T-cell (primary cell): ENCODE results near the gene FBXO34. TPM values are rescaled to one million over a fixed set of nuclear protein-coding genes. Genes with fewer than 3 reads are reported as not detected.

ENCODE experiments used
- ATAC-seq, 4 experiments: fragments of 200-7000 bp in 3 of 4; fragments of 150-1000 bp in 1 of 4; cut with Tn5 transposase; replicated peaks in 1 of 4; 1 replicate in 3 of 4; 2 replicates in 1 of 4; pipeline ENCODE4 v1.10.0; 2021; ENCODE audit warnings: moderate library complexity in 3 of 4, mild to moderate bottlenecking in 2 of 4, moderate number of reproducible peaks in 1 of 4
- CTCF ChIA-PET, 2 donors: fragments of 300-600 bp; sonication (Branson Sonifier 250); formaldehyde crosslinking; loops; one replicate each; lab custom pipeline; 2022; ENCODE audit warnings: antibody characterized with exemption in 2 of 2; lab: Charles Lee
- POLR2A ChIA-PET, 2 donors: fragments of 300-600 bp; sonication (Branson Sonifier 250); formaldehyde crosslinking; loops; one replicate each; lab custom pipeline; 2022; ENCODE audit warnings: antibody characterized with exemption in 2 of 2; lab: Charles Lee
- DNase-seq, 35 experiments: peaks; one replicate each; pipeline versions ENCODE4 v3.0.0 to v3.0.0-alpha.2; 2013 to 2023
- H3K27ac ChIP-seq: one replicate; pipeline ENCODE4 v1.5.1; 2013; ENCODE audit warnings: low read length
- H3K27me3 ChIP-seq, 2 experiments: replicated peaks in 1 of 2; 1 replicate in 1 of 2; 2 replicates in 1 of 2; pipeline versions ENCODE4 v1.6.1 to v1.7.0; 2013; ENCODE audit warnings: low read length in 1 of 2, mixed read lengths in 1 of 2; ENCODE audit not compliant: control insufficient read depth in 2 of 2, insufficient read depth in 2 of 2; ENCODE audit errors: extremely low read depth in 1 of 2
- H3K36me3 ChIP-seq, 2 donors: 1 replicate in 1 of 2; 2 replicates in 1 of 2; pipeline versions ENCODE4 v1.6.1 to v1.7.0; 2013; ENCODE audit warnings: low read length in 1 of 2; ENCODE audit not compliant: control insufficient read depth in 2 of 2, insufficient read depth in 1 of 2; ENCODE audit errors: extremely low read depth in 1 of 2
- H3K4me1 ChIP-seq, 2 experiments: 1 replicate in 1 of 2; 2 replicates in 1 of 2; pipeline versions ENCODE4 v1.6.1 to v1.7.0; 2013; ENCODE audit warnings: low read length in 2 of 2, mixed read lengths in 1 of 2; ENCODE audit not compliant: insufficient read depth in 2 of 2, control insufficient read depth in 1 of 2; ENCODE audit errors: extremely low read depth in 1 of 2
- H3K4me3 ChIP-seq, 2 donors: 1 replicate in 1 of 2; 2 replicates in 1 of 2; pipeline versions ENCODE4 v1.5.1 to v1.7.0; 2013; ENCODE audit warnings: mild to moderate bottlenecking in 2 of 2, low read length in 1 of 2, moderate library complexity in 1 of 2; ENCODE audit not compliant: control insufficient read depth in 1 of 2; ENCODE audit errors: extremely low read depth in 1 of 2
- H3K9me3 ChIP-seq: 2 replicates; pipeline ENCODE4 v1.7.0; 2013
- H3K27ac Mint-ChIP-seq, 2 donors: one replicate each; pipeline ENCODE4 v1.8.0; 2020 to 2021; ENCODE audit warnings: mild to moderate bottlenecking in 2 of 2, mixed read lengths in 2 of 2
- H3K27me3 Mint-ChIP-seq, 2 donors: one replicate each; pipeline ENCODE4 v1.8.0; 2021 to 2022; ENCODE audit warnings: mixed read lengths in 2 of 2
- H3K36me3 Mint-ChIP-seq: one replicate; pipeline ENCODE4 v1.8.0; 2021; ENCODE audit warnings: mixed read lengths
- H3K4me1 Mint-ChIP-seq, 3 donors: one replicate each; pipeline ENCODE4 v1.8.0; 2020 to 2022; ENCODE audit warnings: mixed read lengths in 3 of 3, mild to moderate bottlenecking in 1 of 3
- H3K4me3 Mint-ChIP-seq, 3 donors: one replicate each; pipeline ENCODE4 v1.8.0; 2020 to 2022; ENCODE audit warnings: mild to moderate bottlenecking in 3 of 3, mixed read lengths in 3 of 3, moderate library complexity in 3 of 3
- H3K9me3 Mint-ChIP-seq, 3 donors: one replicate each; pipeline ENCODE4 v1.8.0; 2020 to 2022; ENCODE audit warnings: mixed read lengths in 3 of 3
- WGBS: methylation state at CpG from one replicate; pipeline ENCODE4 v1.1.5; 2013; ENCODE audit warnings: missing lambda C conversion rate; ENCODE audit not compliant: insufficient coverage; 5-methylcytosine and 5-hydroxymethylcytosine counted together
- total RNA-seq, 35 experiments: library from RNA in 6 of 35; stranded (reverse) in 6 of 35; fragments of 120-200 nt in 1 of 35; gene quantifications; one replicate each; pipeline versions ENCODE4 v1.2.1 to v1.2.4 and lab custom pipeline; 2013 to 2026

Gene FBXO34
- total RNA-seq, 5 donors from 2014 or later (not counting 1 experiment from before 2014, with no cell fraction given), result 22.1 to 36.9 (median 28.7) TPM

DNA sequence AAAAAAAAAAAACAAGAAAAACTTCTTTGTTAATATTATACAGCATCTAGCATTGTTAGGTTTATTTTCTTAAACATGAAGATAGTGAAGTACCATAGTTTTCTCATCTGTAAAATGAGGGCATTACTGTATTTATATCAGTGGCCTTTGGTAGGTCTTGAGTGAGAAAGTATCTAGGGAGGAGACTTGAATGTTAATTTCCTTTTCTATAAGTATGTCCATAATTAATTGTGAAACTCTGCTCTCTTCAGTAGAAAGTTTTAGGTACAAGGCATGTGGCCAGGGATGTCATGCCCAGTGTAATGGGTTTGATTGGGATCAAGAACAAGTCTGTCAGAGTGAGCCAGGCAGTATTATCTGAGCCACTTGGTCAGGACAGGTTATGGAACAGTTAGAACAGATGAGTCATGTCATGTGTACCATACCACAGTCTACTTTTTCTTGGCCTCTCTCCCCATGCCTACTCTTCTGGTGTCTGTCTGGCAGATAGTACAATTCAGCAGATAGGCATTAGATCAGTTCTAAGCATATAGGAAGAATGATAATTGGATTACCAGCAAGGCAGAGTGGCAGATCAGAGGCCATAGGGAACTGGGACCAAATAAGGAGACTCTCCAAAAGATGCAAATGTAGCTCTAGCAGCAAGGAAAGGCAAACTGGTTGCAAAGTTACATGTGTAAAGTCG, 30.4 kb downstream of the FBXO34 start:
- H3K36me3 Mint-ChIP-seq, result peaks cover 22% of the 10 kb centered on the region
- CTCF ChIA-PET, result interaction anchor here in 1 of 2 donors (0.7 kb wide), 1 partner anchor 52 kb away, joined by 3 read pairs; no protein-coding TSS in a partner anchor
- Histone ChIP-seq H3K36me3 (no peaks in the 10 kb centered on the region), H3K9me3 (no peaks in the 10 kb centered on the region), H3K27ac (no peak overlapping the region), H3K4me3 (no peak overlapping the region), H3K27me3 (no peaks in the 10 kb centered on the region), H3K4me1 (peaks cover 0 to 4% of the 10 kb centered on the region in 2 experiments)
- DNase-seq, result no peak
- H3K4me3 Mint-ChIP-seq, result no peak overlapping the region
- WGBS, result no CpG with 5 or more reads among the region's 1 CpG
- ATAC-seq, result peak in 2 of 4 experiments; percentile 37 to 46
- H3K27me3 Mint-ChIP-seq, result no peaks in the 10 kb centered on the region
- H3K27ac Mint-ChIP-seq, result no peak overlapping the region
- H3K4me1 Mint-ChIP-seq, result peaks cover 54 to 73% (median 63%) of the 10 kb centered on the region in 3 donors
- POLR2A ChIA-PET, result no interaction called here
- H3K9me3 Mint-ChIP-seq, result no peaks in the 10 kb centered on the region

DNA sequence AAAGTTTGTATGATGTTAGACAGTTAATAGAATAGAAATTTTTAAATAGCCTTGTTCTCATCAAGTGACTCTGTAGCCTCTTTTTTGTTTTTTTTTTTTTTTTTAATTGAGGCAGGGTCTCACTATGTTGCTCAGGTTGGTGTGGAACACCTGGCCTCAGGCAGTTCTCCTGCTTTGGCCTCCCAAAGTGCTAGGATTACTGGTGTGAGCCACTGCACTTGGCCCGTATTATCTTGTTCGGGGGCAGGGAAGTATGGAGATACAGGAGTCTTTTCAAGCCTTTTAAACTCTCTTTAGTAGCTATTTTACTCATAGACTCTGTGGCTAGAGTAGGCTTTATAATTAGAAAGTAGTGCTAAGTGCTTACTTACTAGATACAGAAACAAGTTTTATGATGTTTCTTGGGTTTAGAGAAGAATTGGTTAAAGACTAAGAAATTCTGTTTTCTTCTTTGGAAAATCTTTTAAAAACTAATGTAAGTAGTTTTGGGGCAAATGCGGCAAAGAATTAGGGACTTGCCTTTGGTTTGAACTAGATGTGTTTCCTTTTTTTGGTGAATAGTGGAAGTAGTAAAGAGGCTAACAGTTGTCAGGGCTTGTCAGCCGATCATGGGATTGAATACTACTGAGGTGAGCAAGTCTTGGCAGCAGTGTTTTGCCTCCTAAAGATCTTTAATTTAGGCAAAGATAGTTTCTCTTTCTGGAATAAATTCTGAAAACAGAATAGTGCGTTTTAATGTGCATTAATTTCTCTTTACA, 31.3 kb downstream of the FBXO34 start:
- H3K4me3 Mint-ChIP-seq, result no peak overlapping the region
- Histone ChIP-seq H3K27ac (no peak overlapping the region), H3K9me3 (no peaks in the 10 kb centered on the region), H3K4me3 (no peak overlapping the region), H3K27me3 (no peaks in the 10 kb centered on the region), H3K36me3 (no peaks in the 10 kb centered on the region), H3K4me1 (peaks cover 0 to 7% of the 10 kb centered on the region in 2 experiments)
- no peaks in the 10 kb centered on the region for H3K9me3 Mint-ChIP-seq
- peaks cover 53 to 74% (median 62%) of the 10 kb centered on the region in 3 donors for H3K4me1 Mint-ChIP-seq
- H3K36me3 Mint-ChIP-seq, result peaks cover 22% of the 10 kb centered on the region
- CTCF ChIA-PET, result interaction anchor here in 1 of 2 donors (0.6 to 0.7 kb wide), 2 partner anchors 30 to 51 kb away, joined by 3 to 4 read pairs; no protein-coding TSS in a partner anchor
- no peak overlapping the region for H3K27ac Mint-ChIP-seq
- H3K27me3 Mint-ChIP-seq, result no peaks in the 10 kb centered on the region
- DNase-seq, result no peak
- WGBS, result 88% methylated on average over 1 of the region's 5 CpGs
- POLR2A ChIA-PET, result interaction anchor here (0.5 to 0.8 kb wide), 4 partner anchors 14 to 424 kb away, joined by 3 to 17 read pairs (median 6); no protein-coding TSS in a partner anchor
- no peak for ATAC-seq

DNA sequence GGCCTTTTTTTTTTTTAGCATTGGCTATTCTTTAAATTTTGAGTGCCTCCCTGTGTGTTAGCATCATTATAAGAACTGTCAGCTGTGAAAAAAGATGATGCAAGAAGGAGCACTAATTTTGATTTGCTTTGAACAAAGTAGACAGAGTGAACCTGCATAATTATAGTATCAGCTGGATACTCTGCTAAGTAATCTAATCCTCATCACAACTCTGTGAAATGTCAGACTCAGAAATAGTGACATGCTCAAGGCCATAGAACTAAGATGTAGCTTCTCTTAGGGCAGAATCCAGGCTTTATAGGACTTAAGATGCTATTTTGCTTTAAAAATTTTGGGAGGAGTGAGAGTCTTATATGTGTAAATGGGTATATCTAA, 31.9 kb downstream of the FBXO34 start:
- Histone ChIP-seq H3K36me3 (no peaks in the 10 kb centered on the region), H3K4me3 (no peak overlapping the region), H3K4me1 (peaks cover 0 to 5% of the 10 kb centered on the region in 2 experiments), H3K9me3 (no peaks in the 10 kb centered on the region), H3K27ac (no peak overlapping the region), H3K27me3 (no peaks in the 10 kb centered on the region)
- DNase-seq (no peak), ATAC-seq (no peak)
- Mint-ChIP-seq H3K27ac (no peak overlapping the region), H3K27me3 (no peaks in the 10 kb centered on the region), H3K4me3 (no peak overlapping the region), H3K9me3 (no peaks in the 10 kb centered on the region), H3K36me3 (peaks cover 19% of the 10 kb centered on the region), H3K4me1 (peaks cover 52 to 73% (median 61%) of the 10 kb centered on the region in 3 donors)
- ChIA-PET POLR2A (interaction anchor here (0.5 to 0.8 kb wide), 4 partner anchors 13 to 231 kb away, joined by 3 to 17 read pairs (median 4); no protein-coding TSS in a partner anchor), CTCF (interaction anchor here in 1 of 2 donors (0.6 to 1.6 kb wide), 2 partner anchors 31 to 51 kb away, joined by 4 read pairs; no protein-coding TSS in a partner anchor)

DNA sequence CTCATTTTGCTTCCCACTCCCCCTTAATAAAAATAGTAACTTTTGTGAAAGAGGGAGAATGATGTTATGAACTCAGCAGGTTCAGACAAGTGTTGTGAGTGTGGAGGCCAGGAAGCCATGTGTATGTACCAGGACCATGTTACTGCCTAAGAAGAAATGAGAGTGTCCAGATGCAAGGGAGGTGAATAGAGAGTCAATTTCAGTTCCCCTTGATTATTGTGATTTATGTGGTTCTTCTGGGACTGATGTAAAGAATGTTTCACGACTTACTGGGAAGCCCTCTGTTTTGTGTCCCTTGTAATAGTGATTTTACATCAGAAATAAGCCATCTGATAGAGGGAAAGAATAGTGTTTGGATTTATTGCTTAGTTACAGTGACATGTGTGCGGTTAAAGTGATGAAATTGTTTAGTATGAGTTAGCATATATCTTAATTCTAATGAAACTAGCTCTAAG, 32.5 kb downstream of the FBXO34 start:
- CTCF ChIA-PET, result interaction anchor here (0.7 to 1.6 kb wide), 6 partner anchors 30 to 53 kb away, joined by 3 to 6 read pairs (median 4); no protein-coding TSS in a partner anchor

DNA sequence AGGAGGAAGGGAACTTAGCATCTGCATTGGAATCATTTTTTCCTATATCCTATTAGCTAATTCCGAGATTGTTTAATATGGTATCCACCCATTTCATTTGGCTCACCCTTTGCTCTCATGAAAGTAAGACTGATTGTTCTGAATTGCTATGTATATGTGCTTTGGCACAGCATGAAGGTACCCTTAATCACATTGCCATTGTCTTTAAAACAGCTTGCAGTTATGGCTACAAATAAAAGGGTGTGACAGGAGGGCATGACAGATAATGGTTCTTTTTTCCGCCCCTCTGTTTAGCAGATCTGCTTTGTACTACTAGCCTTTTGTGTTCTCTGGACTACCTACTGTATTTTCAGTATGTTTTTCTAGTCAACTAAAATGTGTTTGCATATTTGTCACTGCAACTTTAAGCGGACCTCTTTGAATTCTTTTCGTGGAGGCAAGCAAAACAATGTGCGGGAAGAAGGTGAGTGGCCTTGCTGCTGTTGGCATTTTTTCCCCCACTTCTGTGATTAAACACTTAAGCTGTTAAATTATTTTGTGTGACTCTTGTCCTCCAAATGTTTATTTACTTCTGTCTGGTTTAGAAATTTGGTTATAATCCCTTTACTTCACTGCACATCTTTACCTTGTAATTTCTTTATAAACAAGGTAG, 35.8 kb downstream of the FBXO34 start:
- H3K27ac Mint-ChIP-seq, result no peak overlapping the region
- CTCF ChIA-PET, result interaction anchor here in 1 of 2 donors (0.6 kb wide), 1 partner anchor 12 kb away, joined by 3 read pairs; no protein-coding TSS in a partner anchor
- peaks cover 16% of the 10 kb centered on the region for H3K36me3 Mint-ChIP-seq
- peaks cover 3 to 9% (median 4%) of the 10 kb centered on the region in 3 donors for H3K9me3 Mint-ChIP-seq
- H3K4me3 ChIP-seq, result no peak overlapping the region
- POLR2A ChIA-PET, result no interaction called here
- no peaks in the 10 kb centered on the region for H3K9me3 ChIP-seq
- H3K4me1 ChIP-seq, result peaks cover 0 to 3% of the 10 kb centered on the region in 2 experiments
- no peak overlapping the region for H3K27ac ChIP-seq
- H3K27me3 Mint-ChIP-seq, result no peaks in the 10 kb centered on the region
- ATAC-seq, result no peak
- WGBS, result 100% methylated on average over 1 of the region's 5 CpGs
- H3K36me3 ChIP-seq, result peaks cover under 1 to 2% of the 10 kb centered on the region in 2 donors
- no peak for DNase-seq
- peaks cover 32 to 56% (median 46%) of the 10 kb centered on the region in 3 donors for H3K4me1 Mint-ChIP-seq
- no peak overlapping the region for H3K4me3 Mint-ChIP-seq
- no peaks in the 10 kb centered on the region for H3K27me3 ChIP-seq

More for the DNA sequence above, 32.5 kb downstream of the FBXO34 start:
- Mint-ChIP-seq H3K4me1 (peaks cover 46 to 73% (median 62%) of the 10 kb centered on the region in 3 donors), H3K4me3 (no peak overlapping the region), H3K36me3 (peaks cover 15% of the 10 kb centered on the region), H3K27ac (no peak overlapping the region), H3K27me3 (no peaks in the 10 kb centered on the region), H3K9me3 (no peaks in the 10 kb centered on the region)
- no peak overlapping the region for H3K27ac ChIP-seq
- no peaks in the 10 kb centered on the region for H3K36me3 ChIP-seq
- H3K4me3 ChIP-seq, result no peak overlapping the region
- ATAC-seq (no peak), DNase-seq (no peak)
- H3K9me3 ChIP-seq, result no peaks in the 10 kb centered on the region
- no peaks in the 10 kb centered on the region for H3K27me3 ChIP-seq
- peaks cover 0 to 5% of the 10 kb centered on the region in 2 experiments for H3K4me1 ChIP-seq
- 78% methylated on average over 1 of the region's 2 CpGs for WGBS
- POLR2A ChIA-PET, result interaction anchor here in 1 of 2 donors (0.5 kb wide), 1 partner anchor 13 kb away, joined by 3 read pairs; no protein-coding TSS in a partner anchor
